Thyroid gland (tissue), 4 donors: ENCODE data around the gene AGTPBP1.
"Not testable (repeated sequence)": the region's sequence is repeated elsewhere in the genome, so short reads cannot be mapped to it uniquely, and the experiment has no call there.

Experiments used
- CTCF ChIP-seq, 6 experiments: fragments of 200-600 bp in 3 of 6; fragments of 450-650 bp in 3 of 6; sonication (generic) in 3 of 6; IDR thresholded peaks; one replicate each; pipeline ENCODE4 v1.5.1; 2016 to 2019; ENCODE audit warnings: antibody characterized with exemption in 6 of 6, mild to moderate bottlenecking in 2 of 6, inconsistent platforms in 1 of 6, moderate library complexity in 1 of 6
- POLR2A ChIP-seq, 2 donors: fragments of 450-650 bp; IDR thresholded peaks; one replicate each; pipeline ENCODE4 v1.6.1; 2017; ENCODE audit warnings: antibody characterized with exemption in 2 of 2, mild to moderate bottlenecking in 2 of 2, moderate library complexity in 1 of 2

- TF ChIP-seq CTCF, POLR2A (IDR thresholded peaks at IDR 0.05): not testable (repeated sequence)
These were observed 168.2 kb downstream of the AGTPBP1 start for GRCh38 chr9:85573546-85573945.
